GM19438 (cell line): Measurements from ENCODE around the gene OOSP1.
"Not testable (repeated sequence)": the region's sequence is repeated elsewhere in the genome, so short reads cannot be mapped to it uniquely, and the experiment has no call there.

Experiments used
- ATAC-seq: cut with Tn5 transposase; IDR thresholded peaks from one replicate; pipeline ENCODE4 v1.9.1; 2021; ENCODE audit warnings: low read depth; ENCODE audit not compliant: unreplicated experiment

OOSP1 gene, protein sequence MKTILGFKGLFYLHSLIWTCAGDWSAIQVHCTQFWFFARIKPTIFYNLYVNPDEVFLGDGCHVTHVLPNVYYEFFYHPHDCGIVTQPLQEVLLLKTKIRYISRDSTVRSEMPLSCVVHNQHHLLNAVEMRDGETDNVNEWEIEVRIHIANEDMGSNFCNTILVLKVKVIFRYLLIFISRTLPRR

DNA sequence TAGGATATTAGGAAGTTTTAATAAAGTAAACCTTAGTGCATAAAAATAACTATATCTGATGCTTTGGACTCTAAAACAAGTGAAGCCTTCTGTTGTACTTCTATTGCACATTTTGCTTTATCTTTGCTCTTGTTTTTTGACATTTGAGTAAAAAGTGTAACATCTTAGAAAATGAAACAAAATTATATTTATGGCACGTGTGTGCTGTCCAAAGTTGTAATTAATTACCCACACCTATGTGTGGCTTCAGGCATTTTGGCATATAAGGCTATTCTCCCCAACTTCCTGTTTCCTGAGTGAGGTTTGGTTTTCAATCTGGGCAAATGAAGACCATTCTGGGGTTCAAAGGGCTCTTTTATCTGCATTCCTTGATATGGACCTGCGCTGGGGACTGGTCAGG lies at the start of gene OOSP1:
TSS of gene OOSP1 (plus strand) at position 301 of the 400 bp plus-strand sequence. CDS start at position 324, 23 bp downstream.
- ATAC-seq = no peak

GRCh38 chr11:59891781-59892181 lies 46.5 kb upstream of the OOSP1 start:
- no peak for ATAC-seq

- no peak for ATAC-seq
Observed at GRCh38 chr11:59894616-59895015, 43.6 kb upstream of the OOSP1 start.

DNA sequence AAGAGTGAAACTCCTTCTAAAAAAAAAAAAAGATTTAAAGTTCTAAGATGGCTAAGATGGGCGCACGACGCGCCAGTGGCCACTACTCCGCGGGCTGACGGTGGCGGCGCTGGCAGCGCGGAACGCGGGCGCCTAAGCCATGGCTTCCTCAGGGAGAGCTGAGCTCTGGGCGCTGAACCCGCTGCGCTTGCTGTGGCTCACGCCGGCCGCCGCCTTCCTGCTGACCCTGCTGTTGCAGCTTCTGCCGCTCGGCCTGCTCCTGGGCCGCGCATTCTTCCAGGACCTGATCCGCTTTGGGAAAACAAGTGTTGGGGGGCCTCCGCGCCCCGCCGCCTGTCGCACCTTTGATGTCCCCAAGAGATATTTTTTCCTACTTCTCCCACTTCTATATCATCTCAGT lies 40.2 kb upstream of the OOSP1 start:
- ATAC-seq = no peak

- no peak for ATAC-seq
Observed at GRCh38 chr11:59898650-59899049, 39.6 kb upstream of the OOSP1 start.

GRCh38 chr11:59899532-59899931 lies 38.7 kb upstream of the OOSP1 start:
- no peak for ATAC-seq

GRCh38 chr11:59900366-59901126 lies 37.7 kb upstream of the OOSP1 start:
- no peak for ATAC-seq

GRCh38 chr11:59901306-59901705 lies 36.9 kb upstream of the OOSP1 start:
- no peak for ATAC-seq

- ATAC-seq = not testable (repeated sequence)
Observed at GRCh38 chr11:59903569-59903968, 34.7 kb upstream of the OOSP1 start.

DNA sequence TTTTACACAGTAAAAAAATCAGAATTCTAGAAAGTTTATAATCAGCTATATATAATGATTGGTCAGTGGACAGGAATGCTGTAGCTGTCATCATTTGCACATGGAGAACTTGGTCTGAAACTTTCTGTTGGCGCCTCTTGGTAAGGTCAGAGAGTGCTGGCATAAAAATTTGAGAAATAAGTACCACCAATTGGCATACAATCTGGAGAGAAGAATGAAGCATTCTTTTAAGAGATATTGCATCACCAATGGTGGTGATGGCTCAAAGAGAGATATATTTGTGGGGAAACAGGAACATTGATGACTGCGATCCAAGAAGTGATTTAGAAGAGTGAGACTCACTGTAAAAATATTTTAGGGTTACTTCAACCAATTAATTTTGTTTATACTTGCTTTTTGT lies 19.8 kb upstream of the OOSP1 start:
- no peak for ATAC-seq

- ATAC-seq = no peak
Observed at GRCh38 chr11:59918987-59919589, 19.1 kb upstream of the OOSP1 start.

DNA sequence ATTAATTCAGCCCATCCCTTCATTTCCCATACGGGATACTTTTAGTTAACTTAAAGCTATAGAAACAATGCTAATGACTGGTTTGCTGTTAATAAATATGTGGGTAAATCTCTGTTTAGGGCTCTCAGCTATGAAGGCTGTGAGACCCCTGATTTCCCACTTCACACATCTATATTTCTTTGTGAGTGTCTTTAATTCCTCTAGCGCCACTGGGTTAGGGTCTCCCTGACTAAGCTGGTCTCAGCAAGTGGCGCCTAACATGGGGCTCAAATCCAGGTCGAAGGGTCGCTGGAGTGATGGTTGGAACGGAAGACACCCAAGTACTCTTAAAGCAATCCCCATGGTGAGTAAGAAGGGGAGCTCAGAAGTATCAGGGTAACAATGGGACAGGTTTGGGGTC lies 14.4 kb upstream of the OOSP1 start:
- no peak for ATAC-seq

- no peak for ATAC-seq
Observed at GRCh38 chr11:59931688-59932087, 6.5 kb upstream of the OOSP1 start.

DNA sequence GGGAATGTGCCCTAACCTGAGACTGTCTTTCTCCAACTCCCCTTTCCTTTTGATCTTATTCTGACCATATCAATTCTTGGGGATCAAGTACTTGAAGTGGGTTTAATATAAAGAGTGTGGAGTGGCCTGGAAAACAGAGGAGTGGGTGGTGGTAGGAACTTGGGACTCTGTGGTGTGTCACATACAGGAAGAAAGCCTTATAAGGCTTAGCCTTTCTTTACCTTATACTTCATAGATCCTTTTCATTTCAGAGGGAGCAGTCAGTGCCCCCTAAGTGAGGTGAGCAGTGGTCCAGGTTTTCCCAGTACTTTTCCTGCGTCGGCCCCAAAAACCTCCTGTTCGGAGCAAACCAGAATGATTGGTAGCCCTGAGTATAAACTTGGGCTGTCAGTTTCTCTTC lies 486 bp downstream of the OOSP1 start:
- ATAC-seq = no peak

DNA sequence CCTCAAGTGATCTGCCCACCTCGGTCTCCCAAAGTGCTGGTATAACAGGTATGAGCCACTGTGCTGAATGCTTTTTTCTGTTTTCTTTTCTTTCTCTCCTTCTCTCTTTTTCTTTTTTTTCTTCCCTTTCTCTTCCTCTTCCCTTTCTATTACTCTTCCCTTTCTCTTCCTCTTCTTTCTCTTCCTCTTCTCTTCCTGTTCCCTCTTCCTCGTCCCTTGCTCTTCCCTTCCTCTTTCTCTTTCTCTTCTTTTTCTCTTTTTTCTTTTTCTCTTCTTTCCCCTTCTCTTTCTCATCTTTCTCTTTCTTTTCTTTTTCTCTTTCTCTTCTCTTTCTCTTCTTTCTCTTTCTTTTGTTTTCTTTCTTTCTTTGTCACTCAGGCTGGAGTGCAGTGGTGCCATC lies 1.2 kb downstream of the OOSP1 start:
- no peak for ATAC-seq

GRCh38 chr11:59941091-59941490 lies 2.9 kb downstream of the OOSP1 start:
- no peak for ATAC-seq

DNA sequence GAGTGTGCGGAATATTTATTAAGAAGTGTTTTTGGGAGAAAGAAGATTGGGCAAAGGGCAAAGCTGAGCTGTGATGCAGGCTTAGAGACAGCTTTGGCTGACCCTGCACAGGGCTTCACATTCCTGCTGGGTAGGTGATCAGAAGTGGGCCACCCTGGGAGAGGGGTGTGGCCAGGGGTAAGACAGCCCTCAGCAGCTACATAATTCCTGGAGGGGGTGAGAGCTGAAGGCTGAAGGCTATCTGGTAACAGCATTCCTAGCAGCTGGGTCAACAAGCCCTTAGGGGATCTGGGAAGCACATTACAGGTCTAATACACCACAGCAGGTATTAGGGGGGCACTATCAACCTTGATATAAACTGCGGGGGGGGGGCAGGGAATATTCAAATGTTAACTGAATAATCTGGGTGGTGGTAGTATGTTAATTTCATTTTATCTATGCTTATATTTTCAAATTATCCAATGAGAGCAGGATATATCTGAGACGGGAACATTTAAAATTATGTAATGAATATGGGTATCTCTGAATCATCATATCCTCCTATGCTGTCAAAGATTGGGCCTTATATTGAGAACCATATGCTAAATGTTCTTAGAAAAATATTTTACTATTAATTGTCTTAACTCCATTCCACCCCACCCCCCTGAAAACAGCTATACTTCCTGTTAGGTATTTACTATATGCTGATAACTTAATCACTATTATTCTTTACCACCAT lies 5.9 kb downstream of the OOSP1 start:
- no peak for ATAC-seq

GRCh38 chr11:59944720-59945119 lies 6.5 kb downstream of the OOSP1 start:
- no peak for ATAC-seq

GRCh38 chr11:59953463-59954218 lies 15.4 kb downstream of the OOSP1 start:
- no peak for ATAC-seq

- no peak for ATAC-seq
Observed at GRCh38 chr11:59954219-59954847, 16.1 kb downstream of the OOSP1 start.
